ENCODE data around the gene ZFYVE9.
"Not testable (repeated sequence)": the region's sequence is repeated elsewhere in the genome, so short reads cannot be mapped to it uniquely, and the experiment has no call there.

ZFYVE9 gene

DNA sequence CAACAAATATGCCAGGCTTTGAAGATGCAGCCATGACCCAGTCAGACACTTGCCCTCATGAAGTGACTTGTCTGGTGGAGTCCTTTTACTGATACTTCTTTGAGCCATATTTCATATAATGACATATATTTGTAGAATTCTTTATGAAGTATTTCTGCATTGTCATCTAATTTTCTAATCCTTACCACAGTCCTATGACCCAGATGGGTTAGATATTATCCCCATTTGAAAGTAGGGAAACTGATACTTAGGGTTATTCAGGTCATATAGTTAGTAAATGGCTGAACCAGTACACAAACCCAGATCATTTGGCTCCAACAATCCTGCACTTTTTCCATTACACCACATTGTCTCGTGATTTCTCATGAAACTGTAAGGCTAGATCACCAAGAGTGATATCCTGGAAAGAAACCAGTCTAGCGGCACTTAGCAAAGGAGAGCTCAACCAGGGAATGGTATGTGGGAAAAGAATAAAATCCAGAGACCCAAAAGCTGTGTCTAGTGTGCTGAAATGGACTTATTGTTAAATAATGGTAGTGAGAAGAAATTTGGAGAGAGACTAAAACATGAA is 49.6 kb downstream of the ZFYVE9 start:
- no peak for DNase-seq

DNA sequence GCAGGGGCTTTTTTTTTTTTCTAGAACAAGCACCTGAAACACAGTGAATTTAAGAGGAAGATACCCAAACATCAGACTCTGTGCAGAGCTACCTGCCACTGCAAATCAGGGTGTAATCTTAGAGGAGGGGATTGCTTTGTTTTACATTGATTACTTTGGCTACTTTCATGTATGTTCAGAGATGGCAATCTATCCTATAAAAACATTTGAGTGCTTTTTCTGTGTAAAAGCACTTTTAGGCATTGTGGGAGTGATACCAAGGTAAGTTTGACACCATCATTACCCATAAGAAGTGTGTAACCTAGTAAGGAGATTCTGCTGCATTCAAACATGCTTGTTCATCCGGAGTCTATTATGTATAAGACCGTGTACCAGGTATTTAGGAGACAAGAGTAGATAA is 50.1 kb downstream of the ZFYVE9 start:
- DNase-seq, result no peak

DNA sequence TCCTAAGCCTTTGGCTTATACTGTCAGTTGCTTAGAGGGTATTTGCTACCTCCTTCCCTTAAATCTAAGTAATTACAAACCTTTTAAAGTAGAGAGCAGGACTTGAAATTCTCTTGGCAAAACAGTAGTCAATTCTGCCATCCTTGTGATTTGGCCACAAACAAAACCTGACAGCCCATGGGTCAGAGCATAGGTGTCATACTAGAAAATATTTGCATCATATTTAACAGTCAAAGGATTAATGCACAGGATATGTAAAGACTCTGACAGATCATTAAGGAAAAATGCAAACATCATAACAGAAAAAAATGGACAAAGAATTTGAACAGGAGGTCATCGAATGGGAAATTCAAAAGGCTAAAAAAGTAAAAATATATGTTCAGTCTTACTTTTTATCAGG is 50.5 kb downstream of the ZFYVE9 start:
- DNase-seq, result no peak

DNA sequence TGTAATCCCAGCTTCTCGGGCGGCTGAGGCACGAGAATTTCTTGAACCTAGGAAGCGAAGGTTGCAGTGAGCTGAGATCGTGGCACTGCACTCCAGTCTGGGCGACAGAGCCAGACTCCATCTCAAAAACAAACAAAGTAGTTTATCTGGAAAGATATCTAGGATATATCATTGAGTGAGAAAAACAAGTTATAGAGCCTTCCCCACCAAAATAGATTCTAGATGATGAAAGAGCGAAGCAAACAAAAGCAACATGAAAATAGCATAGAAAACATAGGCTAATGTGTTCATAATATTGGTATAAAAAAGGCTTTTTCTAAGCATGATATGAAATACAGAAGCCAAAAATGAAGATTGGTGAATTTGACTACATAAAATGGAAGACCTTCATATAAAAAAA is 52.1 kb downstream of the ZFYVE9 start:
- no peak for DNase-seq

DNA sequence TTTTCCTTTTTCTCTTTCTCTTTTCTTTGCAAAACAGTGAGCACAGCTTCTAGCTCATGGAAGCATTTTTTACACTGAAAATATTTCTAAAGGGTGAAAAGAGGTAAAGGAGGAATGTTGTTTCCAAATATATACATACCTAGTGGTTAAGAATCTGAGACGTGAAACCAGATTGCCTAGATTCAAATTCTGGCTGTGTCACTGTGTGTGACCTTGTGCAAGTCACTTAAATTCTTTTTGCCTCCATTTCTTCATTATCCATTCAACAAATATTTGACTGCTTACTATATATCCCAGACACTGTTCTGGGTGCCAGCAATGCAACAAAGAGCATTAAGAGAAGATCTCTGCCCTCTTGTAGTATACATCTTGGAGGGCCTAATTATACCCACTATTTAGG is 53.3 kb downstream of the ZFYVE9 start:
- no peak for DNase-seq

DNA sequence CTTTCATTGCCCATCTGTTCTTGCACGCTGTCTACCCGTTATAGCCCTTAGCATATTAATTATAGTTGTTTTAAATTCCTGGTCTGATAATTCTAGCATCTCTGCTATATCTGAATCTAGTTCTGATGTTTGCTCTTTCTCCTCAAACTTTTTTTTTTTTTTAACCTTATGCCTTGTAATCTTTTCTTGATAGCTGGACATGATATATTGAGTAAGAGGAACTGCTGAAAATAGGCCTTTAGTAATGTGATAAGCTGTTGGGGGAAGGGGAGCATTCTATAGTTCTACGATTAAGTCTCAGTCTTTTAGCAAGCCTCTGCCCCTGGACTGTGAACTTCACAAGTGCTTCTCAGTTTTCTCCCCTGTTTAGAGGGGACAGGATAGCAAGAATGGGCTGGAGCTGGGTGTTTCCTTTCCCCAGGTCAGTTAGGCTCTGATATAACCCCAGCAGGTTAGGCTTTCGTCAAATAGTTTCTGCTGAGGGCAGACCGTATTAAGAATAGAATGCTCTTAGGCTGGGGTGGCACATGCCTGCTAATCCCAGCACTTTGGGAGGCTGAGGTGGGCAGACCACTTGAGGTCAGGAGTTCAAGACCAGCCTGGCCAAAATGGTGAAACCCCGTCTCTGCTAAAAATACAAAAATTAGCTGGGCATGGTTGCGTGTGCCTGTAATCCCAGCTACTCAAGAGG is 62.2 kb downstream of the ZFYVE9 start:
- no peak for DNase-seq

DNA sequence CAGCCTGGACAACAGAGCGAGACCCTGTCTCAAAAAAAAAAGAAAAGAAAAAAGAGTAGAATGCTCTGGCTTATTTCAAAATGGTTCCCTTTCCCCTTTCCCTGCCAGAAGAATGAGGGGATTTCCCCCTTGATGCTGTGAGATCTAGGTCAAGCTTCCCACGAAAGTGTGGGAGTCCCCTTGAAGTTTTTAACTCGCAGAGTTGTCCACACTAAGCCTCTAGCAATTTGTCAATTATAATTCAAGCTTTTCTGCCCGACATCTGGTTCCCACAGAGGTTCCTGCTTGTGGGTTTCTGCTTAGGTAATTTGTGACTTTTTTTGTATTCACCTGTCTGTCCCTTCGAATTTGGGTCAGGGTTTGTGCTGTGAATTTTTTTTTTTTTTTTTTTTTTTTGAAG is 62.8 kb downstream of the ZFYVE9 start:
- no peak for DNase-seq

DNA sequence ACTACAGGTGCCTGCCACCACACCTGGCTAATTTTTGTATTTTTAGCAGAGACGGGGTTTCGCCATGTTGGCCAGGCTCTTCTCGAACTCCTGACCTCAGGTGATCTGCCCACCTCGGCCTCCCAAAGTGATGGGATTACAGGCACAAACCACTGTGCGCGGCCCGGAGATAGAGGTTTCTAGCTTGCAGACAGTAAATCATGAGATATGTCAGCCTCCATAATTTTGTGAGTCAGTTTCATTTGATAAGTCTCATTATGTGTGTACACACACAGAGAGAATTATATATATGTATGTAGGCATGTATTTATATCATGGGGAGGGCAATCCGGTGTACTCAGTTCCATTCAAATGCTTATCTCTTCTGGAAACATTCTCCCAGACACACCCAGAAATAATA is 64.8 kb downstream of the ZFYVE9 start:
- not testable (repeated sequence) for DNase-seq

DNA sequence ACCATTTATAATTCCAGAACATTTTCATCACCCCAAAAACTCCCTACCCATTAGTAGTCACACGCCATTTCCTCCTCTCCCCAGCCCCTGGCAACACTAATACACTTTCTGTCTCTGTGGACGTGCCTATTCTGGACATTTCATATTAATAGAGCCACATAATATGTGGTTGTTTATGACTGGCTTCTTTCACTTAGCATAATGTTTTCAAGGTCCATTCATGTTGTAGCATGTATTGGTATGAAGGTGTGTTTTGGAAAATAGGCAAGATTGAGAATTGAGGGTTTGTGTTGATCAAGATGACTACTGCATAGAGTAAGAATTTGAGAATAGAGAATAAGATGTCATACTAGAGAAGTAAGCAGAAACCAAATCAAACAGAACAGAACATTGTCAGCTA is 67.5 kb downstream of the ZFYVE9 start:
- DNase-seq, result no peak

DNA sequence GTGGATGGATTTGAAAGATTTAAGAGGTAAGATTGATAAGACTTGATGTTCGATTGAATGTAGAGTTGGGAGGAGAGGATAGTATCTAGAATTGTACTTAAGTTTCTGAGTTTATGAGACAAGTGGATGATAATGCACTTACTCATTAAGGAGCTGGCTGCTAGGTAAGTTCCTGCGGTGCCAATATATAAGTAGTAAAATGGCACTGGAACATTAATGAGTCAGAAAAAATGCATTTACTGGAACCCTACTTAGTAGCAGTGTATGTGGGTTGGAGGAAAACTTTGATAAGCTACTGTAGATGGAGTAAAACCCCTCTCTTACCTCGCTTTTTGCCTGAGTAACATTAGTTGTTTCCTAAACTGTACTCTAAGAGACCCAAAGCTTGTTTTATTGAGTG is 68.2 kb downstream of the ZFYVE9 start:
- DNase-seq, result no peak

DNA sequence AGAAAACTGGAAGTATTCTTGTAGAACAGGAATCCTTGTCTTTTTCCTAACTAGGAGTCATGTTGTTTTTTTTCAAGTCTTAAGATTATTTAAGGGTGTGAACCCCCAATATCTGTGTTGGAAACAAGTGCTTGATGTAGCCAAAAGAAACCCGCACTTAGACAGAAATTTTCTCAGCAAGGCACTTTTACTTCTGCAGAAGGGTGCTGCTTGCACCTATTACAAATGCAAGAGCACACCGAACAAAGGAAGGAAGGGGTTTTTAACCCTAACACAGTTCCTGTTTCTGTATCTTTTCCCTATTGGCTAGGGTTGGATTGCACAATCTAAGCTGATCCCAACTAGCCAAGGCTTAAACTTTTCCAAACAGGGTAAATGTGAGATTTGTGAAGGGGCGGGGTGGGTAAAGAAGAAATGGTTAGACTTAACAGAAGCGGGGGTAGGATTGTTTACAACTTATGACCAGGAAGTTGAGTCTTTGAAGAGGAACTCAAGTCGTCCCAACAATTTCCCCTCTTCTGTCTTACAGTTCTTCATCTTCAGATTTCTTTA is 75.1 kb downstream of the ZFYVE9 start:
- no peak for DNase-seq

DNA sequence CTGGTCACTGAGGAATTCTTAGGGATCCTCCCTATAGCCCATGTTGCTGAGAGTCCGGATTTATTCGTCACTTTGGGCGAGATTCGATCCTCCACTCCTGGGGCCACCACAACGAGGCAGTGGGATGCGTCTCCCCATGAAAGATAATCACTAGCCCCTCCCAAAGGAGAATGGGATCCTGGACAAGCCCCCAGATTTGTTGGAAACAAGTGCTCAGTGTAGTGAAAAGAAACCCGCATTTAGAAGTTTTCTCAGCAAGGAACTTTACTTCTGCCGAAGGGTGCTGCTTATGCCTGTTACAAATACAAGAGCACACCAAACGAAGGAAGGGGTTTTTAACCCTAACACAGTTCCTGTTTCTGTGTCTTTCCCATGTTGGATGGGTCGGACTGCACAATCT is 83.3 kb downstream of the ZFYVE9 start:
- DNase-seq, result no peak

DNA sequence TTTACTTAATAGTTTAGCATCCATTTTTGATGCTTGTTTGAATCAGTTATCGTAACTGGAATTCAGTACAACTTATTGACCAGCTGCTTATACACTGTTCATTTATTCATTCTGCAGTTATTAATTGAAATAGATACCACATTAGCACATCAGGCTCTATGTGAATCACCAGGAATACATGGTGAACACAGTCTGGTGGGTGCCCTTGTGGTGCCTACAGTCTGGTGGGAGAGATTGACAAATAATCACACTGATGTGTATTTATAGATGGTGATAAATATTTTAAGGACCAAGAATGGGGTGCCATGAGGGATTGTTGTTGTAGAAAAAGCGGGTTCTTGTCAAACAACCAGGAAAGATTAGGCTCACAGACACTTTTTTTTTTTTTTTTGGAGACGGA is 87.6 kb downstream of the ZFYVE9 start:
- DNase-seq, result no peak

DNA sequence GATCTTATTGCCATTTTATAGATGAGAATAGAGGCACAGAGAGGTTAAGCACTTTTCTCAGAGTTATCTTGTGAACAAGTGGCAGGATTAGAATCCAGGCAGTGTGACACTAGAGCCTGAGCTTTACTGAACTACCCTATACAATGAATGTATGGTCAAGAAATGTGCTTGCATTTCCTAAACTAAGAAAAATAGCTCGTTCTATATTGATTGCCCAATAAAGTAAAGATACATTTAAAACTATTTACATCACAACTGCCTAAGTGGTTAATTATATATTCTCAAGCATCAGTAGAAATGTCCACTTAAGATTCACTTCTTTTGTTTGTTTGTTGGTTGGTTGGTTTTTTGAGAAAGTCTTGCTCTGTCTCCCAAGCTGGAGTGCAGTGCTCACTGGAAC is 91.6 kb downstream of the ZFYVE9 start:
- no peak for DNase-seq

DNA sequence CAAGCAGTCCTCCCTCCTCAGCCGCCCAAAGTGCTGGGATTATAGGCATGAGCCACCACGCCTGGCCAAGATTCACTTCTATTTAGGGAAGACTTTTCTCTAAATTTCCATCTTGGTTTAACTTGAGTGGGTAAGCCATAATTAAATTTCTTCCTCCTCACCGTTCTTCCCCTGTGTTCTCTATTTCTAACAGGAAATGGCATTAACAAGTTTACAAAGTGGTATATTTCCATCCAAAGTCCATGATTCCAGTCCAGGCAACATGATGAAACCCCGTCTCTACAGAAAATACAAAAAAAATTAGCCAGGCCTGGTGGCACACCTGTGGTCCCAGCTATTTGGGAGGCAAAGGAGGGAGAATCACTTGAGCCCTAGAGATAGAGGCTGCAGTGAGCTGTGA is 92.1 kb downstream of the ZFYVE9 start:
- DNase-seq, result no peak

DNA sequence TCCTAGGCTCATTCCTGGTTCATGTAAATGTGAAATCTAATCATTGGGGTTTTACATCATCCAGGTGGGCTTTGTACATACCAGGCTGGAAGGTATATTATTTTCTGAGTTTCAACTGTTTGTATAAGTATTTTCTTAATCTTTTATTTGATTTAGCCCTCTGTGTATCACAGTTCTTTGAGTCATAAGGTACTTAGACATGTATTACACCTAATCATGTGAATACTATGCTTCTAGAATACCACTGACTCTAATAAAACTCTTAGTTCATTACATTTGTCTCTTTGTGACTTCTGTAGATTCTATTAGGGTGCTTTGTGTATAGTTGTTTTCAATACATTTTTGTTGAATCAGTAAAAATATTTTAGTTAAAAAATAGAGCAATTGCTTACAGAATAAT is 92.8 kb downstream of the ZFYVE9 start:
- no peak for DNase-seq

DNA sequence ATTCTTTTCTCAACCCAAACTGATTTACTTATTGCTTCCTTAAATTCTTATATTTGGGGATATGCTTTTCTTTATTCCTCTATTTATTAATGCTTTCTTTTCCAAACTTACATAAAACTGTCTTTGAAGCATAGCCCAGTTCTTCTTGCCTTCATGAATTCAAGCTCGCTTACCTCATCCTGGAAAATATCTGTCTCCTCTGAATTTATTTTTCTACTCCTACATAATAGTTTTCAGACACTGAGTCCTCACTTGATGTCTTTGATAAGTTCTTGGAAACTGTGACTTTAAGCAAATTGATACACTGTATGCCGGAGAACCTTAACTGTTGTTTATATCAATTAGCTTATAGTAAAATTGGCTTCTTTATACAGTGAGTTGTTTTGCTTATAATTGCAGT is 93.8 kb downstream of the ZFYVE9 start:
- DNase-seq, result no peak

DNA sequence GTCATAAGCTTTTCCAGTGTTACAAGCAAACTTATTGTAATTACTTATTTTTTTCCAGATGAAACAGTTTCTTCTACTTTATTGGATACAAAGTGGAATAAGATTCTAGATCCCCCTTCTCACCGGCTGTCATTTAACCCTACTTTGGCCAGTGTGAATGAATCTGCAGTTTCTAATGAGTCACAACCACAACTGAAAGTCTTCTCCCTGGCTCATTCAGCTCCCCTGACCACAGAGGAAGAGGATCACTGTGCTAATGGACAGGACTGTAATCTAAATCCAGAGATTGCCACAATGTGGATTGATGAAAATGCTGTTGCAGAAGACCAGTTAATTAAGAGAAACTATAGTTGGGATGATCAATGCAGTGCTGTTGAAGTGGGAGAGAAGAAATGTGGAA is 95.5 kb downstream of the ZFYVE9 start:
- DNase-seq, result no peak

DNA sequence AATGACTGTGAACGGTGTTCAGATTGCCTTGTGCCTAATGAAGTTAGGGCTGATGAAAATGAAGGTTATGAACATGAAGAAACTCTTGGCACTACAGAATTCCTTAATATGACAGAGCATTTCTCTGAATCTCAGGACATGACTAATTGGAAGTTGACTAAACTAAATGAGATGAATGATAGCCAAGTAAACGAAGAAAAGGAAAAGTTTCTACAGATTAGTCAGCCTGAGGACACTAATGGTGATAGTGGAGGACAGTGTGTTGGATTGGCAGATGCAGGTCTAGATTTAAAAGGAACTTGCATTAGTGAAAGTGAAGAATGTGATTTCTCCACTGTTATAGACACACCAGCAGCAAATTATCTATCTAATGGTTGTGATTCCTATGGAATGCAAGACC is 96.6 kb downstream of the ZFYVE9 start:
- no peak for DNase-seq

DNA sequence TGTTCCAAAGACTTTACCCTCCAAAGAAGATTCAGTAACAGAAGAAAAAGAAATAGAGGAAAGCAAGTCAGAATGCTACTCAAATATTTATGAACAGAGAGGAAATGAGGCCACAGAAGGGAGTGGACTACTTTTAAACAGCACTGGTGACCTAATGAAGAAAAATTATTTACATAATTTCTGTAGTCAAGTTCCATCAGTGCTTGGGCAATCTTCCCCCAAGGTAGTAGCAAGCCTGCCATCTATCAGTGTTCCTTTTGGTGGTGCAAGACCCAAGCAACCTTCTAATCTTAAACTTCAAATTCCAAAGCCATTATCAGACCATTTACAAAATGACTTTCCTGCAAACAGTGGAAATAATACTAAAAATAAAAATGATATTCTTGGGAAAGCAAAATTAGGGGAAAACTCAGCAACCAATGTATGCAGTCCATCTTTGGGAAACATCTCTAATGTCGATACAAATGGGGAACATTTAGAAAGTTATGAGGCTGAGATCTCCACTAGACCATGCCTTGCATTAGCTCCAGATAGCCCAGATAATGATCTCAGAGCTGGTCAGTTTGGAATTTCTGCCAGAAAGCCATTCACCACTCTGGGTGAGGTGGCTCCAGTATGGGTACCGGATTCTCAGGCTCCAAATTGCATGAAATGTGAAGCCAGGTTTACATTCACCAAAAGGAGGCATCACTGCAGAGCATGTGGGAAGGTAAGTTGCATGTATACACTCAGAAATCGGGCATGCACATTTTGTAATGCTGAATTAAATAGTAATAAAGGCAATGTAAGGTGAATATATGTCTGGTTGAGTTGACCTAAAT is 97.2 kb downstream of the ZFYVE9 start:
- no peak for DNase-seq

DNA sequence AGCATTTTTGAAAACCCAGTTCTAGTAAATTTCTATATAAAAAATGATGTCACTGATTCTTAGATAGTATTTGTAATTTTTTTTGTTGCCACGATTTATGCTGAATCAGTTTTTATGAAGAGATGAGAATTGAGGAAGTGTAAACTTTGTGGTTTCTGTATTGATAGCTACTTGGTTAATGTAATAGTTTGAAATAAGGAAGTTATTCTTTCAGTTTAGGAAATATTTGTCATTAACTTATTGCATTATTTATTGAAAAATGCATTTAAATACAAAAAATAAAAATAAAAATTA is 97.8 kb downstream of the ZFYVE9 start:
- no peak for DNase-seq

DNA sequence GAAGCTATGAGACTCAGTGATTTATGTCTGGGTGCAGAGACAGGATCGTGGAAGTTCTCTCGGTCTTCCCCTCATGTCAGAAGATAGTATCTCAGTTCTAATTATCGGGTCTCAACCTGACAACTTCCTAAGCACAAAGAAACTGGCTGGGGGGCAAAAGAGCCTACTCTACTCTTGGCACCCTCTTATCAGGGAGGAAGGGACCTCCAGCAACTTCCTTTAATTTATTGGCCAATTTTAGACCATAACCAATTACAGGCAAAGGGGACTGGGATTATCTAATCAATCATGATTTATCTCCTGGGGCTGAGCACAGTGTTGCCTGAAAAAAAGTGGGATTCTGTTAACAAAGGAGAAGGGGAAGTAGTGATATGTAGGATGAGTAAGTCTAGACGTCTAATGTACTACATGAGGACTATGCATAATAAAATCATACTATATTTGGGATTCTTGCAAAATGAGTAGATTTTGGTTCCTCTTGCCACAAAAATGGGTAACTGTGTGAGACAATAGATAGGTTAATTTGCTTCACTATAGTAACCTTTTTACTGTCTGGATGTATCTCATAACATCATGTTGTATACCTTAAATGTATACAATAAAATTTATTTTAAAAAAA is 98.8 kb downstream of the ZFYVE9 start:
- DNase-seq, result no peak

DNA sequence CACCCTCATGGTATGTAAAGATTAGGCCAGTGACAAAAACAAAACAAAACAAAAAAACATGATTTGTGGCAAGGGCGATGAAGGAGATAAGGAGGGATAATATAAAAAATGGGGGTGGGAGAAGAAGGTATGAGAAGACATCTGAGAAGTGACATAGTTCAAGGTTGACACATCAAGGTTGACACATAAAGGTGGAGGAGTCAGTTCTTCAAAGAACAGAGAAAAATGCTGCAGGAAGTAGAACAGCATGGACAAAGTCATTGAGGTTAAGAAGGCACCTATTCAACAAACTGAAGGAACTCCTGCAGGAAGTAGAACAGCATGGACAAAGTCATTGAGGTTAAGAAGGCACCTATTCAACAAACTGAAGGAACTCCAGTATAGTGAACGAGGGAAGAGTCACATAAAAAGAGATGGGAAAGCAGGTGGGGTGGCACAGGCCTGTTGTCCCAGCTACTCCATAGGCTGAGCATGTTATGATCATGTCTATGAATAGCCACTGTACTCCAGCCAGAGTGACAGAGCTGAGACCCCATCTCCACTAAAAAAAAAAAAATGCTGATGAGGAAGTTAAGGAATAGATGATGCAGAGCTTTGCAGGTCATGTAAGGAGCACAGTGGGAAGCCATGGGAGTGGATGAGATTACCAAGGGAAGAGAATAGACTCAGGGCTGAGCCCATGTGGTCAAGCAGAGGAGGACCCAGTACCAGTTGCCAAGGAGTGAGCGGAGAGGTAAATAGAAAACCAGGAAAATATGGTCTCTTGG is 101.5 kb downstream of the ZFYVE9 start:
- no peak for DNase-seq

Measured in femur (tissue), 1 donor.